GM06990 (cell line): ENCODE results near the gene MAGEA8.
"Not testable (repeated sequence)": the region's sequence is repeated elsewhere in the genome, so short reads cannot be mapped to it uniquely, and the experiment has no call there.

Experiments used
- DNase-seq: peaks from one replicate; pipeline ENCODE4 v3.0.0-alpha.2; 2011; ENCODE audit not compliant: insufficient read length; ENCODE audit errors: extremely low read depth
- H3K27me3 ChIP-seq: replicated peaks from 2 replicates; pipeline ENCODE4 v1.6.0; 2011; ENCODE audit warnings: low read length; ENCODE audit not compliant: control insufficient read depth, insufficient read depth
- H3K36me3 ChIP-seq: 2 replicates; pipeline ENCODE4 v1.5.1; 2011; ENCODE audit warnings: low read length; ENCODE audit not compliant: control insufficient read depth, insufficient read depth
- H3K4me3 ChIP-seq: replicated peaks from 2 replicates; pipeline ENCODE4 v1.5.1; 2011; ENCODE audit warnings: low read depth, mild to moderate bottlenecking, control low read depth, low read length
- CTCF ChIP-seq: IDR thresholded peaks from 2 replicates; pipeline ENCODE4 v1.5.1; 2011; ENCODE audit warnings: low read length, control low read depth, mild to moderate bottlenecking, inconsistent platforms; ENCODE audit not compliant: insufficient read depth, poor library complexity, severe bottlenecking

The MAGEA8 gene

GRCh38 chrX:149908308-149908707, 27.3 kb downstream of the MAGEA8 start:
- Histone ChIP-seq H3K27me3 (no peaks in the 10 kb centered on the region), H3K4me3 (no peak overlapping the region), H3K36me3 (no peaks in the 10 kb centered on the region)
- TF ChIP-seq CTCF, result no peak
- DNase-seq, result no peak

- no peak for DNase-seq
- H3K27me3 ChIP-seq, result no peaks in the 10 kb centered on the region
- no peak for TF ChIP-seq CTCF
- H3K36me3 ChIP-seq, result no peaks in the 10 kb centered on the region
- H3K4me3 ChIP-seq, result no peak overlapping the region
Measured at GRCh38 chrX:149908727-149909126, 27.7 kb downstream of the MAGEA8 start.

DNA sequence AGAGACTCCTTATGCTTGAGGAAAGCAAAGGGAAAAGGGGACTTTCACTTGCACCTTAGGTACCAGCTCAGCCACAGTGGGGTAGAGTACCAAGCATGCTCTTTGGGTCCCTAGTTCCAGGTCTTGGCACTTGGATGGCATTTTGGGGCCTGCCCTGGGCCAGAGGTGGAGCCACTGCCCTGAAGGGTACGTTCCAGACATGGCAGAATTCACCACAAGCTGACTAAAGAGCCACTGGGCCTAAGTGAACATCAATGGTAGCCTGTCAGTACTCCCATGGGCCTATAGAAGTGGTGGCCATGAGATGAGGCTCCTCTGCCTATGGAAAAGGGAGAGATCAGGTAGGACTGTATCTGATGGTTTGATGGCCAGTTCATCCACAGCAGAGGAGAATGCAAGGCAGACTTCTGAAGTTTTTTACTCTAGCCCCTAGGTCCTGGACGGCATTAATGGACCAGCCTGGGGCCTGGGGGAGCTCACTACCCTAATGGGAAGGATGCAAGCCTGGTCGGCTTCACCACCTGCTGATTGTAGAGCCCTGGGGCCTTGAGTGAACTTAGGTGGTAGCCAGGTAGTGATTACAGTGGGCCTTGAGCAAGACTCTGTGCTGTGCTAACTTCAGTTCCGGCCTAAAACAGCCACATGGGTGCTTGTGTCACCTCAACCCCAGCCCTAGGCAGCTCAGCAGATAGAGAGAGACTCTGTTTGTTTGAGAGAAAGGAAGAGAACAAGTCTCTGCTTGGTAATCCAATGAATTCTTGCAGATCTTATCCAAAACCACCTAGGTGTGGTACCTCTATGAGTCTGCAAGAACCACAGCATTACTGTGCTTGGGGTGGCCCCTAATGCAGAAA, 28.6 kb downstream of the MAGEA8 start:
- Histone ChIP-seq H3K4me3 (no peak overlapping the region), H3K36me3 (no peaks in the 10 kb centered on the region), H3K27me3 (no peaks in the 10 kb centered on the region)
- no peak for TF ChIP-seq CTCF
- DNase-seq, result no peak

DNA sequence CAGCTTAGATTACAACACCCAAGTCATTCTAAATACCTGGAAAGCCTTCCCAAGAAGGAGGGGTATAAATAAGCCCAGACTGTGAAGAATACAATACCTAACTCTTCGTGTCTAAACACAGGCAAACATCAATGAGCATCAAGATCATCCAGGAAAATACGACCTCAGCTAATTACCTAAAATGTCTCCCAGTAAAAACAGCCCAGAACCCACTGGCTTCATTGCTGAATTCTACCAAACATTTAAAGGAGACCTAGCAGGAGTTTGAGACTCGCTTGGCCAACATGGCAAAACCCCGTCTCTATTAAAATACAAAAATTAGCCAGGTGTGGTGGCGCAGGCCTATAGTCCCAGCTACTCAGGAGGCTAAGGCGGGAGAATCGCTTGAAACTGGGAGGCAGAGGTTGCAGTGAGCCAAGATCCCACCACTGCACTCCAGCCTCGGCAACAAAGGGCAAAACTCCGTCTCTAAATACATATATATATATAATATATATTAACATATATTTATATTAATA, 29.3 kb downstream of the MAGEA8 start:
- DNase-seq, result no peak
- no peaks in the 10 kb centered on the region for H3K27me3 ChIP-seq
- no peak overlapping the region for H3K4me3 ChIP-seq
- no peaks in the 10 kb centered on the region for H3K36me3 ChIP-seq
- no peak for TF ChIP-seq CTCF

- no peak for DNase-seq
- Histone ChIP-seq H3K4me3 (no peak overlapping the region), H3K27me3 (no peaks in the 10 kb centered on the region), H3K36me3 (no peaks in the 10 kb centered on the region)
- no peak for TF ChIP-seq CTCF
Measured at GRCh38 chrX:149916745-149917392, 35.9 kb downstream of the MAGEA8 start.

- H3K4me3 ChIP-seq, H3K27me3 ChIP-seq, DNase-seq: not testable (repeated sequence)
Measured at GRCh38 chrX:149923836-149924235, 42.9 kb downstream of the MAGEA8 start.

DNA sequence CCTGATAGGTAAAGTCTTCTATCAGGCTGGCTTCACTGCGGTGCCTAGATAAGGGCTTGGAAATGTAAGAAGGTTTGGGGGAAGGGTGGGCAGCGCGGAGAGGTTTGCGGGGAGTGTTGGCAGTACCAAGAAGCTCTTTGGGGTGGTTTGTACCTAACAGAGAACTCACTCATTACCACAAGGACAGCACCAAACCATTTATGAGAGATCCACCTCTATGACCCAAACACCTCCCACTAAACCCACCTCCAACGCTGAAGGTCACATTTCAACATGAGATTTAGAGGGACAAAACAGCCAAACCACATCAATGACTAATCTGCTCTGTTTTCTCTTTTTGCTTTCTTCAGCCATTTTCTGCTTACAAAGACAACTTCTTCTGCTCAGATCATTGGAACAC, 43.5 kb downstream of the MAGEA8 start:
- H3K4me3 ChIP-seq, H3K36me3 ChIP-seq, DNase-seq, H3K27me3 ChIP-seq: not testable (repeated sequence)

More at GRCh38 chrX:149923836-149924235, 42.9 kb downstream of the MAGEA8 start:
- not testable (repeated sequence) for H3K36me3 ChIP-seq

DNA sequence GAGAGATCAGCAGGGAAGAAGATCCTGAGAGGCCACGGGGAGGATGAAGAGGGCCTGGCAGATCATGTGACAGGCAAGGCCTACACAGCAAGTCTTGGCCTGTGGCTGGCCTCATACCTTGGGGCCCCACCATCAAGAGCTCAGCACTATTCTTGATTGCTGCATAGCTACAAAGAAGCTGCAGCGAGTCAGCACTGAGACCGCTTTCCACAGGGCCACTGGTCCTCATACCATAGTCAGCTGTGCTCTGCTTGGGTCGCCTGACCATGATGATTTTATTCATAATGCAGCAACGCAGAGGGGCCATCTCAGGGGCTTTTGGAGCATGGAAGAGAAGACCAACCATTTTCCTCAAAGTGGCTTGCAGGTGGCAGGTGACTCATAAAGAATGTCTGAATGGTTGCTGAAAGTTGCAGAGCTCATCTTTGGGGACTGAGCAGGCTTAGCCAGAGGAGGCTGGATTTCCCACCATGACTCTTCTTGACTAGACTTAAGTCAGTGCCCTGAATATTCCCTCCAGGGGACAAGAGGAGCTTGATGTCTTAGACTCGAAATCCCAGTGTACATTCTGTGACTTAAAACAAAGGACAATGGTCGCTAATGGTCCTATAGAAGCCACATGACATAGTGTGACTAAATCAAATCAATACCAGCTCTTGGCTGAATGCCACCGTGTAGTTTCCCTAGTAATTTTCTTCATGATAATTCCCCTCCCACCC, 46.4 kb downstream of the MAGEA8 start:
- not testable (repeated sequence) for DNase-seq, H3K4me3 ChIP-seq, H3K27me3 ChIP-seq, H3K36me3 ChIP-seq
